Parathyroid adenoma (tissue), 2 donors: Measurements from ENCODE around the gene NCOA1.

Source experiments
- H2AFZ ChIP-seq: fragments of 300-600 bp; sonication (generic); one replicate; pipeline ENCODE4 v1.7.0; 2017; ENCODE audit warnings: antibody characterized with exemption, mild to moderate bottlenecking
- H3K27ac ChIP-seq: fragments of 300-600 bp; sonication (generic); one replicate; pipeline ENCODE4 v1.7.0; 2017
- H3K27me3 ChIP-seq: fragments of 300-600 bp; sonication (generic); one replicate; pipeline ENCODE4 v1.7.0; 2017; ENCODE audit warnings: low read length; ENCODE audit not compliant: control insufficient read depth, insufficient read depth
- H3K36me3 ChIP-seq: fragments of 300-600 bp; sonication (generic); one replicate; pipeline ENCODE4 v1.7.0; 2017; ENCODE audit warnings: low read length; ENCODE audit not compliant: control insufficient read depth, insufficient read depth
- H3K4me1 ChIP-seq: fragments of 300-600 bp; sonication (generic); one replicate; pipeline ENCODE4 v1.7.0; 2017; ENCODE audit warnings: control low read depth
- H3K4me2 ChIP-seq: fragments of 300-600 bp; sonication (generic); one replicate; pipeline ENCODE4 v1.7.0; 2017; ENCODE audit warnings: low read length
- H3K4me3 ChIP-seq: fragments of 300-600 bp; sonication (generic); one replicate; pipeline ENCODE4 v1.7.0; 2017; ENCODE audit warnings: low read depth, low read length
- H3K79me2 ChIP-seq: fragments of 300-600 bp; sonication (generic); one replicate; pipeline ENCODE4 v1.7.0; 2017; ENCODE audit warnings: control low read depth
- H3K9ac ChIP-seq: fragments of 300-600 bp; sonication (generic); one replicate; pipeline ENCODE4 v1.7.0; 2017; ENCODE audit warnings: mild to moderate bottlenecking
- H3K9me3 ChIP-seq: fragments of 300-600 bp; sonication (generic); one replicate; pipeline ENCODE4 v1.7.0; 2017; ENCODE audit warnings: low read length; ENCODE audit not compliant: control insufficient read depth
- CTCF ChIP-seq: fragments of 300-600 bp; sonication (generic); IDR thresholded peaks from one replicate; pipeline ENCODE4 v1.7.0; 2017; ENCODE audit warnings: antibody characterized with exemption, mild to moderate bottlenecking
- donor health status: primary hyperparathyroidism.

Gene NCOA1

GRCh38 chr2:24643051-24643450 is 152.0 kb downstream of the NCOA1 start:
- Histone ChIP-seq H3K4me2 (no peak overlapping the region), H3K36me3 (no peaks in the 10 kb centered on the region), H3K27ac (no peak overlapping the region), H3K27me3 (no peaks in the 10 kb centered on the region), H3K4me1 (no peaks in the 10 kb centered on the region), H3K9me3 (no peaks in the 10 kb centered on the region), H3K9ac (no peak overlapping the region), H2AFZ (no peak overlapping the region), H3K4me3 (no peak overlapping the region), H3K79me2 (peaks cover 8% of the 10 kb centered on the region)
- TF ChIP-seq CTCF: no peak

GRCh38 chr2:24644032-24644431 is 153.0 kb downstream of the NCOA1 start:
- no peak for TF ChIP-seq CTCF
- Histone ChIP-seq H3K79me2 (peaks cover 2% of the 10 kb centered on the region), H3K9ac (no peak overlapping the region), H3K4me2 (no peak overlapping the region), H3K27me3 (no peaks in the 10 kb centered on the region), H3K4me3 (no peak overlapping the region), H3K27ac (no peak overlapping the region), H2AFZ (no peak overlapping the region), H3K4me1 (no peaks in the 10 kb centered on the region), H3K36me3 (no peaks in the 10 kb centered on the region), H3K9me3 (no peaks in the 10 kb centered on the region)

- Histone ChIP-seq H3K36me3 (no peaks in the 10 kb centered on the region), H3K27ac (no peak overlapping the region), H3K4me1 (peaks cover 5% of the 10 kb centered on the region), H3K9ac (no peak overlapping the region), H3K79me2 (peaks cover 4% of the 10 kb centered on the region), H3K27me3 (no peaks in the 10 kb centered on the region), H3K4me3 (no peak overlapping the region), H3K9me3 (no peaks in the 10 kb centered on the region), H2AFZ (no peak overlapping the region), H3K4me2 (no peak overlapping the region)
- TF ChIP-seq CTCF: no peak
Measured at GRCh38 chr2:24650997-24651642, 160.1 kb downstream of the NCOA1 start.

DNA sequence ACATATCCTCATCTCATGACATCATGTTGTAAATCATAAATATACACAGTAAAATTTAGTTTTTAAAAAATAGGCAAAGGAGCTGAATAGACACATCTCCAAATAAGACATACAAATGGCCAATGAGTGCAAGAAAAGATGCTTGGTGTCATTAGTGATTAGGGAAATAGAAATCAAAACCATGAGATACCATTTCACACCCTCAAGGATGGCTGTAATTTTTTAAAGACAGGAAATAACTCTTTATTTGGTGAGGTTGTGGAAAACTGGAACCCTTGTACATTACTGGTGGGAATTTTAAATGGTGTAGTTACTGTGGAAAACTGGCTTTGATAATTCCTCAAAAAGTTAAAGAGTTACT is 160.6 kb downstream of the NCOA1 start:
- Histone ChIP-seq H3K79me2 (peaks cover 4% of the 10 kb centered on the region), H3K27ac (no peak overlapping the region), H3K27me3 (no peaks in the 10 kb centered on the region), H2AFZ (no peak overlapping the region), H3K4me3 (no peak overlapping the region), H3K4me2 (no peak overlapping the region), H3K4me1 (peaks cover 5% of the 10 kb centered on the region), H3K9me3 (no peaks in the 10 kb centered on the region), H3K9ac (no peak overlapping the region), H3K36me3 (no peaks in the 10 kb centered on the region)
- TF ChIP-seq CTCF: no peak
